Measurements from ENCODE around the gene IFI27L2. TPM values are rescaled to one million over a fixed set of nuclear protein-coding genes. Genes with fewer than 3 reads are reported as not detected.

IFI27L2 gene
- total and polyA plus RNA-seq, 2 donors (not counting 1 experiment from before 2014, with no cell fraction given), result 91.4 to 225 TPM

GRCh38 chr14:94114589-94115057, 14.8 kb downstream of the IFI27L2 start:
- Histone ChIP-seq H3K4me2 (ENCODE audit: extremely low read depth, insufficient read depth, low read length) (no peak overlapping the region), H3K79me2 (ENCODE audit: control insufficient read depth, insufficient read depth, low read length) (no peaks in the 10 kb centered on the region), H2AFZ (ENCODE audit: low read length) (no peak overlapping the region), H4K20me1 (ENCODE audit: control insufficient read depth, extremely low read depth, insufficient read depth, low read length) (no peaks in the 10 kb centered on the region), H3K36me3 (ENCODE audit: control insufficient read depth, insufficient read depth, low read length) (no peaks in the 10 kb centered on the region), H3K27me3 (ENCODE audit: control insufficient read depth, insufficient read depth, low read length) (peaks cover 3% of the 10 kb centered on the region), H3K9me3 (ENCODE audit: control insufficient read depth, insufficient read depth, low read depth, low read length) (no peaks in the 10 kb centered on the region), H3K27ac (ENCODE audit: insufficient read depth, low read length) (no peak overlapping the region), H3K4me3 (replicated peaks in 1 of 4; ENCODE audit: control extremely low read depth in 1 of 4, insufficient read depth in 1 of 4, low read depth in 3 of 4, low read length in 4 of 4) (no peak overlapping the region), H3K9ac (ENCODE audit: insufficient read depth, low read length) (no peak overlapping the region), H3K4me1 (ENCODE audit: control insufficient read depth, extremely low read depth, insufficient read depth, low read length) (no peaks in the 10 kb centered on the region)
- TF ChIP-seq CTCF (conservative IDR thresholded peaks at IDR 0.05 in 1 of 2, IDR thresholded peaks at IDR 0.05 in 1 of 2; ENCODE audit: low read depth in 1 of 2, low read length in 2 of 2) (no peak), EZH2 (IDR thresholded peaks at IDR 0.05; ENCODE audit: low read length, missing control alignments) (no peak)
- DNase-seq (ENCODE audit: low read depth in 2 of 2), result no peak

- no peaks in the 10 kb centered on the region for H3K4me1 ChIP-seq (ENCODE audit: control insufficient read depth, extremely low read depth, insufficient read depth, low read length)
- H3K9ac ChIP-seq (ENCODE audit: insufficient read depth, low read length), result no peak overlapping the region
- peaks cover 3% of the 10 kb centered on the region for H3K27me3 ChIP-seq (ENCODE audit: control insufficient read depth, insufficient read depth, low read length)
- H3K9me3 ChIP-seq (ENCODE audit: control insufficient read depth, insufficient read depth, low read depth, low read length), result no peaks in the 10 kb centered on the region
- H3K36me3 ChIP-seq (ENCODE audit: control insufficient read depth, insufficient read depth, low read length), result no peaks in the 10 kb centered on the region
- H3K4me2 ChIP-seq (ENCODE audit: extremely low read depth, insufficient read depth, low read length), result no peak overlapping the region
- H3K4me3 ChIP-seq (replicated peaks in 1 of 4; ENCODE audit: control extremely low read depth in 1 of 4, insufficient read depth in 1 of 4, low read depth in 3 of 4, low read length in 4 of 4), result no peak overlapping the region
- no peak overlapping the region for H3K27ac ChIP-seq (ENCODE audit: insufficient read depth, low read length)
- H2AFZ ChIP-seq (ENCODE audit: low read length), result no peak overlapping the region
- no peaks in the 10 kb centered on the region for H3K79me2 ChIP-seq (ENCODE audit: control insufficient read depth, insufficient read depth, low read length)
- TF ChIP-seq EZH2 (IDR thresholded peaks at IDR 0.05; ENCODE audit: low read length, missing control alignments) (no peak), CTCF (conservative IDR thresholded peaks at IDR 0.05 in 1 of 2, IDR thresholded peaks at IDR 0.05 in 1 of 2; ENCODE audit: low read depth in 1 of 2, low read length in 2 of 2) (no peak)
- no peaks in the 10 kb centered on the region for H4K20me1 ChIP-seq (ENCODE audit: control insufficient read depth, extremely low read depth, insufficient read depth, low read length)
- peak; percentile 39 to 66 for DNase-seq (ENCODE audit: low read depth in 2 of 2)
Observed at GRCh38 chr14:94113908-94114588, 15.4 kb downstream of the IFI27L2 start.

GRCh38 chr14:94113490-94113889, 15.9 kb downstream of the IFI27L2 start:
- H3K4me3 ChIP-seq (replicated peaks in 1 of 4; ENCODE audit: control extremely low read depth in 1 of 4, insufficient read depth in 1 of 4, low read depth in 3 of 4, low read length in 4 of 4), result no peak overlapping the region
- no peaks in the 10 kb centered on the region for H3K9me3 ChIP-seq (ENCODE audit: control insufficient read depth, insufficient read depth, low read depth, low read length)
- H3K27me3 ChIP-seq (ENCODE audit: control insufficient read depth, insufficient read depth, low read length), result peaks cover 3% of the 10 kb centered on the region
- H4K20me1 ChIP-seq (ENCODE audit: control insufficient read depth, extremely low read depth, insufficient read depth, low read length), result no peaks in the 10 kb centered on the region
- H3K27ac ChIP-seq (ENCODE audit: insufficient read depth, low read length), result no peak overlapping the region
- H2AFZ ChIP-seq (ENCODE audit: low read length), result no peak overlapping the region
- H3K4me1 ChIP-seq (ENCODE audit: control insufficient read depth, extremely low read depth, insufficient read depth, low read length), result no peaks in the 10 kb centered on the region
- no peaks in the 10 kb centered on the region for H3K36me3 ChIP-seq (ENCODE audit: control insufficient read depth, insufficient read depth, low read length)
- TF ChIP-seq EZH2 (IDR thresholded peaks at IDR 0.05; ENCODE audit: low read length, missing control alignments) (no peak), CTCF (conservative IDR thresholded peaks at IDR 0.05 in 1 of 2, IDR thresholded peaks at IDR 0.05 in 1 of 2; ENCODE audit: low read depth in 1 of 2, low read length in 2 of 2) (no peak)
- no peaks in the 10 kb centered on the region for H3K79me2 ChIP-seq (ENCODE audit: control insufficient read depth, insufficient read depth, low read length)
- DNase-seq (ENCODE audit: low read depth in 2 of 2), result peak in 1 of 2 donors; percentile 66
- no peak overlapping the region for H3K4me2 ChIP-seq (ENCODE audit: extremely low read depth, insufficient read depth, low read length)
- no peak overlapping the region for H3K9ac ChIP-seq (ENCODE audit: insufficient read depth, low read length)
